Mesendoderm (in vitro differentiated cells): ENCODE results near the gene GALNTL6.

Experiments
- DNase-seq: peaks from one replicate; pipeline ENCODE4 v3.0.0; 2013
- H2AK5ac ChIP-seq: 2 replicates; pipeline ENCODE4 v1.6.1; 2013; ENCODE audit warnings: low read length, inconsistent platforms
- H2BK120ac ChIP-seq: 2 replicates; pipeline ENCODE4 v1.6.1; 2013; ENCODE audit warnings: low read depth, mild to moderate bottlenecking, low read length, moderate library complexity, mixed read lengths
- H2BK15ac ChIP-seq: replicated peaks from 2 replicates; pipeline ENCODE4 v1.6.1; 2013; ENCODE audit warnings: low read depth, mild to moderate bottlenecking, moderate library complexity
- H2BK5ac ChIP-seq: 2 replicates; pipeline ENCODE4 v1.6.1; 2013; ENCODE audit warnings: low read length, inconsistent platforms
- H3K18ac ChIP-seq: 2 replicates; pipeline ENCODE4 v1.6.1; 2013; ENCODE audit warnings: mild to moderate bottlenecking, low read length, mixed read lengths
- H3K23ac ChIP-seq: one replicate; pipeline ENCODE4 v1.6.1; 2013; ENCODE audit warnings: low read length
- H3K27ac ChIP-seq: 2 replicates; pipeline ENCODE4 v1.5.1; 2013; ENCODE audit warnings: low read depth, mild to moderate bottlenecking, inconsistent platforms, low read length, moderate library complexity
- H3K27me3 ChIP-seq: 2 replicates; pipeline ENCODE4 v1.6.1; 2013; ENCODE audit warnings: low read length, control low read depth, mild to moderate bottlenecking, inconsistent platforms; ENCODE audit not compliant: insufficient read depth, poor library complexity
- H3K36me3 ChIP-seq: 2 replicates; pipeline ENCODE4 v1.6.1; 2013; ENCODE audit warnings: low read length, inconsistent platforms; ENCODE audit not compliant: control insufficient read depth, insufficient read depth
- H3K4ac ChIP-seq: one replicate; pipeline ENCODE4 v1.6.1; 2013; ENCODE audit warnings: low read depth, mild to moderate bottlenecking, low read length, moderate library complexity
- H3K4me1 ChIP-seq: 2 replicates; pipeline ENCODE4 v1.6.1; 2013; ENCODE audit warnings: low read depth, low read length, inconsistent platforms; ENCODE audit not compliant: control insufficient read depth
- H3K4me2 ChIP-seq: 2 replicates; pipeline ENCODE4 v1.6.1; 2013; ENCODE audit warnings: low read length
- H3K4me3 ChIP-seq: 2 replicates; pipeline ENCODE4 v1.5.1; 2013; ENCODE audit warnings: mild to moderate bottlenecking, low read length
- H3K56ac ChIP-seq: one replicate; pipeline ENCODE4 v1.6.1; 2013; ENCODE audit warnings: low read length
- H3K79me1 ChIP-seq: 2 replicates; pipeline ENCODE4 v1.6.1; 2013; ENCODE audit warnings: low read length, inconsistent platforms
- H3K79me2 ChIP-seq: 2 replicates; pipeline ENCODE4 v1.6.1; 2013; ENCODE audit warnings: mild to moderate bottlenecking, low read length; ENCODE audit not compliant: control insufficient read depth, insufficient read depth
- H3K9ac ChIP-seq: 2 replicates; pipeline ENCODE4 v1.6.1; 2013; ENCODE audit warnings: low read length, inconsistent platforms
- H4K5ac ChIP-seq: one replicate; pipeline ENCODE4 v1.6.1; 2013; ENCODE audit warnings: low read length
- H4K8ac ChIP-seq: one replicate; pipeline ENCODE4 v1.6.1; 2013; ENCODE audit warnings: low read depth, mild to moderate bottlenecking, control low read depth, low read length, moderate library complexity
- WGBS: extraction: QIAGEN DNeasy Blood & Tissue Kit; methylation state at CpG from one replicate; pipeline ENCODE4 v1.1.7; 2013; ENCODE audit warnings: low lambda C conversion rate, missing lambda C conversion rate; ENCODE audit not compliant: insufficient coverage; ENCODE audit errors: extremely low coverage; 5-methylcytosine and 5-hydroxymethylcytosine counted together

The GALNTL6 gene

GRCh38 chr4:172514011-172514410 lies 700.8 kb downstream of the GALNTL6 start:
- Histone ChIP-seq H4K8ac (no peak overlapping the region), H3K9ac (no peak overlapping the region), H2BK15ac (no peak overlapping the region), H3K4me2 (no peak overlapping the region), H3K36me3 (no peaks in the 10 kb centered on the region), H3K18ac (no peak overlapping the region), H4K5ac (no peak overlapping the region), H2BK120ac (no peak overlapping the region), H2AK5ac (no peak overlapping the region), H3K79me1 (no peaks in the 10 kb centered on the region), H2BK5ac (no peak overlapping the region), H3K79me2 (no peaks in the 10 kb centered on the region), H3K23ac (no peak overlapping the region), H3K27me3 (no peaks in the 10 kb centered on the region), H3K56ac (no peak overlapping the region), H3K4me3 (no peak overlapping the region), H3K4ac (no peak overlapping the region), H3K27ac (no peak overlapping the region), H3K4me1 (no peaks in the 10 kb centered on the region)
- no peak for DNase-seq

- Histone ChIP-seq H3K18ac (no peak overlapping the region), H3K4me2 (no peak overlapping the region), H4K5ac (no peak overlapping the region), H2BK15ac (no peak overlapping the region), H2AK5ac (no peak overlapping the region), H3K4me1 (no peaks in the 10 kb centered on the region), H3K23ac (no peak overlapping the region), H3K36me3 (no peaks in the 10 kb centered on the region), H3K4me3 (no peak overlapping the region), H2BK5ac (no peak overlapping the region), H4K8ac (no peak overlapping the region), H3K79me1 (no peaks in the 10 kb centered on the region), H3K56ac (no peak overlapping the region), H3K9ac (no peak overlapping the region), H2BK120ac (no peak overlapping the region), H3K79me2 (no peaks in the 10 kb centered on the region), H3K27me3 (no peaks in the 10 kb centered on the region), H3K4ac (no peak overlapping the region), H3K27ac (no peak overlapping the region)
- DNase-seq, result no peak
These were observed 701.6 kb downstream of the GALNTL6 start for GRCh38 chr4:172514801-172515200.

GRCh38 chr4:172515266-172515879 lies 702.2 kb downstream of the GALNTL6 start:
- DNase-seq, result peak; percentile 54
- H3K27ac ChIP-seq, result no peak overlapping the region

GRCh38 chr4:172517391-172517790 lies 704.2 kb downstream of the GALNTL6 start:
- Histone ChIP-seq H3K36me3 (no peaks in the 10 kb centered on the region), H3K79me1 (no peaks in the 10 kb centered on the region), H3K79me2 (no peaks in the 10 kb centered on the region), H3K4me2 (no peak overlapping the region), H3K4me1 (no peaks in the 10 kb centered on the region), H4K5ac (no peak overlapping the region), H2AK5ac (no peak overlapping the region), H2BK120ac (no peak overlapping the region), H3K27me3 (no peaks in the 10 kb centered on the region), H3K18ac (no peak overlapping the region), H2BK5ac (no peak overlapping the region), H3K4me3 (no peak overlapping the region), H3K27ac (no peak overlapping the region), H3K56ac (no peak overlapping the region), H4K8ac (no peak overlapping the region), H2BK15ac (no peak overlapping the region), H3K9ac (no peak overlapping the region), H3K4ac (no peak overlapping the region), H3K23ac (no peak overlapping the region)
- no peak for DNase-seq
- WGBS, result no CpG with 5 or more reads among the region's 2 CpGs

More at GRCh38 chr4:172515266-172515879, 702.2 kb downstream of the GALNTL6 start:
- Histone ChIP-seq H2BK15ac (no peak overlapping the region), H2BK5ac (no peak overlapping the region), H3K18ac (no peak overlapping the region), H4K8ac (no peak overlapping the region), H3K9ac (no peak overlapping the region), H2BK120ac (no peak overlapping the region), H2AK5ac (no peak overlapping the region), H3K27me3 (no peaks in the 10 kb centered on the region), H3K79me2 (no peaks in the 10 kb centered on the region), H3K4ac (no peak overlapping the region), H3K4me1 (no peaks in the 10 kb centered on the region), H3K56ac (no peak overlapping the region), H3K23ac (no peak overlapping the region), H4K5ac (no peak overlapping the region), H3K36me3 (no peaks in the 10 kb centered on the region), H3K4me2 (no peak overlapping the region), H3K4me3 (no peak overlapping the region), H3K79me1 (no peaks in the 10 kb centered on the region)
- WGBS, result no CpG with 5 or more reads among the region's 7 CpGs

- WGBS, result no CpG with 5 or more reads among the region's 1 CpG
- Histone ChIP-seq H2BK15ac (no peak overlapping the region), H3K4me2 (no peak overlapping the region), H2BK5ac (no peak overlapping the region), H3K79me2 (no peaks in the 10 kb centered on the region), H4K5ac (no peak overlapping the region), H3K27me3 (no peaks in the 10 kb centered on the region), H3K79me1 (no peaks in the 10 kb centered on the region), H3K27ac (no peak overlapping the region), H2BK120ac (no peak overlapping the region), H3K4ac (no peak overlapping the region), H3K36me3 (no peaks in the 10 kb centered on the region), H4K8ac (no peak overlapping the region), H2AK5ac (no peak overlapping the region), H3K4me1 (no peaks in the 10 kb centered on the region), H3K18ac (no peak overlapping the region), H3K56ac (no peak overlapping the region), H3K4me3 (no peak overlapping the region), H3K23ac (no peak overlapping the region), H3K9ac (no peak overlapping the region)
- DNase-seq, result no peak
These were observed 708.0 kb downstream of the GALNTL6 start for GRCh38 chr4:172521248-172521647.

GRCh38 chr4:172521680-172522079 lies 708.5 kb downstream of the GALNTL6 start:
- H3K4me3 ChIP-seq, result no peak overlapping the region
- no peak overlapping the region for H3K4me2 ChIP-seq
- no CpG with 5 or more reads among the region's 1 CpG for WGBS
- H3K56ac ChIP-seq, result no peak overlapping the region
- H3K79me1 ChIP-seq, result no peaks in the 10 kb centered on the region
- no peaks in the 10 kb centered on the region for H3K27me3 ChIP-seq
- no peaks in the 10 kb centered on the region for H3K4me1 ChIP-seq
- H3K79me2 ChIP-seq, result no peaks in the 10 kb centered on the region
- no peak overlapping the region for H2BK120ac ChIP-seq
- H3K9ac ChIP-seq, result no peak overlapping the region
- DNase-seq, result no peak
- no peak overlapping the region for H2BK5ac ChIP-seq
- H2AK5ac ChIP-seq, result no peak overlapping the region
- no peak overlapping the region for H3K23ac ChIP-seq
- H2BK15ac ChIP-seq, result no peak overlapping the region
- H4K8ac ChIP-seq, result no peak overlapping the region
- no peak overlapping the region for H3K27ac ChIP-seq
- H3K4ac ChIP-seq, result no peak overlapping the region
- H3K18ac ChIP-seq, result no peak overlapping the region
- no peak overlapping the region for H4K5ac ChIP-seq
- H3K36me3 ChIP-seq, result no peaks in the 10 kb centered on the region
